ENCODE measurements around the gene OSBPL6. TPM values are rescaled to one million over a fixed set of nuclear protein-coding genes. Genes with fewer than 3 reads are reported as not detected.

The OSBPL6 gene
- total and polyA plus RNA-seq, 2 donors (not counting 1 experiment from before 2014, with no cell fraction given) = 0.06 TPM; not detected in 1

GRCh38 chr2:178233428-178233827 lies 39.1 kb downstream of the OSBPL6 start:
- Mint-ChIP-seq H3K4me3 (no peak overlapping the region), H3K27me3 (peaks cover 5% of the 10 kb centered on the region), H3K9me3 (ENCODE audit: insufficient read depth) (no peaks in the 10 kb centered on the region), H3K4me1 (peaks cover 1% of the 10 kb centered on the region), H3K27ac (no peak overlapping the region)
- Histone ChIP-seq H3K27ac (ENCODE audit: low read length in 2 of 2) (no peak overlapping the region), H3K4me3 (ENCODE audit: control extremely low read depth in 1 of 5, extremely low read depth in 1 of 5, insufficient read depth in 1 of 5, low read depth in 2 of 5, low read length in 4 of 5) (no peak overlapping the region), H3K4me1 (ENCODE audit: control insufficient read depth in 2 of 2, insufficient read depth in 2 of 2, low read length in 2 of 2) (no peaks in the 10 kb centered on the region), H3K9ac (ENCODE audit: low read length) (no peak overlapping the region), H3K27me3 (replicated peaks in 1 of 4; ENCODE audit: control extremely low read depth in 1 of 4, control insufficient read depth in 3 of 4, insufficient read depth in 4 of 4, low read length in 3 of 4) (no peaks in the 10 kb centered on the region), H3K4me2 (replicated peaks; ENCODE audit: low read depth, low read length, poor library complexity, severe bottlenecking) (no peak overlapping the region), H3K36me3 (replicated peaks in 1 of 2; ENCODE audit: control extremely low read depth in 1 of 2, control insufficient read depth in 1 of 2, extremely low read depth in 1 of 2, insufficient read depth in 2 of 2, low read length in 1 of 2) (no peaks in the 10 kb centered on the region), H3K79me2 (ENCODE audit: control insufficient read depth, insufficient read depth, low read length) (no peaks in the 10 kb centered on the region), H4K20me1 (ENCODE audit: control insufficient read depth, insufficient read depth, low read length, poor library complexity, severe bottlenecking) (no peaks in the 10 kb centered on the region), H3K9me3 (ENCODE audit: control extremely low read depth in 1 of 3, control insufficient read depth in 2 of 3, insufficient read depth in 1 of 3, low read length in 2 of 3) (no peaks in the 10 kb centered on the region), H2AFZ (ENCODE audit: insufficient read depth, low read depth, low read length, poor library complexity, severe bottlenecking) (no peak overlapping the region)
- ChIA-PET POLR2A (no interaction called here), CTCF (no interaction called here)
- intact Hi-C loops (cut with micrococcal nuclease) = no loop called here
- WGBS (ENCODE audit: insufficient coverage) = 67% methylated on average over 1 of the region's 3 CpGs
- no peak for TF ChIP-seq CTCF (IDR thresholded peaks at IDR 0.05)
- TF ChIP-seq EZH2 (IDR thresholded peaks at IDR 0.05; ENCODE audit: borderline replicate concordance, insufficient read depth, low read depth, low read length, poor library complexity, severe bottlenecking) = no peak
- ATAC-seq (ENCODE audit: low read depth) = no peak
- no peak for DNase-seq

- H3K27me3 ChIP-seq (replicated peaks in 1 of 4; ENCODE audit: control extremely low read depth in 1 of 4, control insufficient read depth in 3 of 4, insufficient read depth in 4 of 4, low read length in 3 of 4) = no peaks in the 10 kb centered on the region
- Mint-ChIP-seq H3K9me3 (ENCODE audit: insufficient read depth) (no peaks in the 10 kb centered on the region), H3K27me3 (peaks cover 5% of the 10 kb centered on the region), H3K4me3 (no peak overlapping the region), H3K4me1 (peaks cover 1% of the 10 kb centered on the region), H3K27ac (no peak overlapping the region)
- no peaks in the 10 kb centered on the region for H3K36me3 ChIP-seq (replicated peaks in 1 of 2; ENCODE audit: control extremely low read depth in 1 of 2, control insufficient read depth in 1 of 2, extremely low read depth in 1 of 2, insufficient read depth in 2 of 2, low read length in 1 of 2)
- no peaks in the 10 kb centered on the region for H3K9me3 ChIP-seq (ENCODE audit: control extremely low read depth in 1 of 3, control insufficient read depth in 2 of 3, insufficient read depth in 1 of 3, low read length in 2 of 3)
- no peak overlapping the region for H3K4me2 ChIP-seq (replicated peaks; ENCODE audit: low read depth, low read length, poor library complexity, severe bottlenecking)
- TF ChIP-seq CTCF (IDR thresholded peaks at IDR 0.05) (no peak), EZH2 (IDR thresholded peaks at IDR 0.05; ENCODE audit: borderline replicate concordance, insufficient read depth, low read depth, low read length, poor library complexity, severe bottlenecking) (no peak)
- intact Hi-C loops (cut with micrococcal nuclease) = no loop called here
- H2AFZ ChIP-seq (ENCODE audit: insufficient read depth, low read depth, low read length, poor library complexity, severe bottlenecking) = no peak overlapping the region
- ATAC-seq (ENCODE audit: low read depth) (no peak), DNase-seq (no peak)
- H3K4me1 ChIP-seq (ENCODE audit: control insufficient read depth in 2 of 2, insufficient read depth in 2 of 2, low read length in 2 of 2) = no peaks in the 10 kb centered on the region
- CTCF ChIA-PET = no interaction called here
- no peaks in the 10 kb centered on the region for H3K79me2 ChIP-seq (ENCODE audit: control insufficient read depth, insufficient read depth, low read length)
- 100% methylated on average over 1 of the region's 1 CpG for WGBS (ENCODE audit: insufficient coverage)
- H3K4me3 ChIP-seq (ENCODE audit: control extremely low read depth in 1 of 5, extremely low read depth in 1 of 5, insufficient read depth in 1 of 5, low read depth in 2 of 5, low read length in 4 of 5) = no peak overlapping the region
- no peaks in the 10 kb centered on the region for H4K20me1 ChIP-seq (ENCODE audit: control insufficient read depth, insufficient read depth, low read length, poor library complexity, severe bottlenecking)
- H3K27ac ChIP-seq (ENCODE audit: low read length in 2 of 2) = no peak overlapping the region
- no peak overlapping the region for H3K9ac ChIP-seq (ENCODE audit: low read length)
- POLR2A ChIA-PET = no interaction called here
These were observed 40.3 kb downstream of the OSBPL6 start for GRCh38 chr2:178234648-178235047.
